Prostate gland (tissue), 2 donors: Measurements from ENCODE around the gene CRYGB.

ENCODE experiments used
- CTCF ChIP-seq, 4 experiments: fragments of 200-600 bp in 2 of 4; fragments of 450-650 bp in 2 of 4; sonication (generic) in 2 of 4; IDR thresholded peaks; 1 replicate in 3 of 4; 2 replicates in 1 of 4; pipeline ENCODE4 v1.5.1; 2016 to 2019; ENCODE audit warnings: antibody characterized with exemption in 4 of 4, mild to moderate bottlenecking in 2 of 4, moderate library complexity in 2 of 4
- POLR2AphosphoS5 ChIP-seq: sonication (generic); formaldehyde crosslinking; IDR thresholded peaks from one replicate; pipeline ENCODE4 v1.6.1; 2017; ENCODE audit warnings: antibody characterized with exemption

GRCh38 chr2:208147759-208148158, 1.8 kb upstream of the CRYGB start:
- no peak for TF ChIP-seq CTCF (IDR thresholded peaks at IDR 0.05)
- TF ChIP-seq POLR2AphosphoS5 = no peak
